OCI-LY3 (cell line): Measurements from ENCODE around the gene RAB24.

ENCODE experiments used
- CTCF ChIP-seq: fragments of 200-600, 300-600 bp; sonication (generic); IDR thresholded peaks from 2 replicates; pipeline ENCODE4 v1.5.1; 2014; ENCODE audit warnings: antibody characterized with exemption, low read length, low read depth
- EZH2phosphoT487 ChIP-seq: fragments of 200-600 bp; shearing (Covaris generic); IDR thresholded peaks from 2 replicates; pipeline ENCODE4 v1.6.1; 2018; ENCODE audit warnings: antibody characterized with exemption, mixed run types, low read depth

DNA sequence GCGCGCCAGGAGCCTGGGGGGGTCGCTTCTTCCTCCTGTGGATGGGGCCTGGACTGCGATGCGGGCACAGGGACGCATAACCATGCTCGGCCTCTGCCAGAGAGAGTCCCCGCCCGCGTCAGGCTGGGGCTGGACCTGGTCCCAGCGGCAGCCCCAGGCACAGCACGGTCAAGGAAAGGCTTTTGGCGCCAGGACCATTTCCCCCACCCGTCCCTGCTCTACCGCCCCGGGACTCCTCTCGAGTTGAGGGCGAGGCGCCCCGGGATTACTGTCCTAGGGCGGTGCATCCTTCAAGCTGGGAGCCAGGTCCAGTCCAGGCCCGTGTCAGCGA, 7.8 kb upstream of the RAB24 start:
- TF ChIP-seq EZH2phosphoT487 (no peak), CTCF (no peak)
